ENCODE data around the gene RBM15. TPM values are rescaled to one million over a fixed set of nuclear protein-coding genes. Genes with fewer than 3 reads are reported as not detected.

Gene RBM15
- total and polyA plus RNA-seq, 2 experiments from 2014 or later = 8.5 to 73.4 TPM

DNA sequence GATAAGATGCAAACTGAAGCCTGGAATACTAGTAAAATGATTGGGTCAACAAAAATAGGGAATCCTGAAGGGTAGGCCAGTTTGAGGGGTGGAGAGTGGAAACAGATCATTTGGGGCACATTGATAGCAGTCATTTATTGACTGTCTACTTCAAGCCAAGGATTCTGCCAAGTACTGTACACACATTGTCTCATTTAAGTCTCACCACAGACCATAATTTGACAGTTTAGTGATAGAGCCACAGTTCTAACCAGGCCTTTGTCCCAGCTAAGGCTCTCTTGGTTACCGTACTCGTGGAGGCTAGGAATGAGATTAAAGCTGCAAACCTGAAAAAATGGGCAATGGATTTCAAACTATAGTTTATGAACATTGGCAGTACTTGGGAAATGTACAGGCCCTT, 11.2 kb downstream of the RBM15 start:
- H3K36me3 ChIP-seq = peaks cover 6% of the 10 kb centered on the region
- H3K4me3 ChIP-seq = no peak overlapping the region
- no peaks in the 10 kb centered on the region for H3K9me3 ChIP-seq (ENCODE audit: low read depth)

DNA sequence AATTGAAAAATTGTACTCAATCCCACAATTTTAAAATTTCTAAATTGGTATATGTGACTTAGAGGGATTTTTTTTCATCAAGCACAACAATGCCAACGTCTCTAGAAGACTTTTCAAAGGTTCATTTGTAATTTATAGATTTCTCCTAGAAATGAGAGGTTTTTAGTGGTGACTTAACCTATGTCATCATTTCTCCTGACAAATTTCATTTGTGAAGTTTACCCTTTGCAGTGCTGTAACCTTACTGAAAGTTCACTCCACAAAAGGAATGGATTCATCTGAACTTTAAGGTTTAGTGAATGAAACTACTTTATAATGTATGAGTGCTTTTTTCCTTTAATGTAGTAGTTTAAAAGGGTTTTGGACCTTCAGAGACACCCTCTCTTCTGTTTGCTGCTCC, 16.1 kb downstream of the RBM15 start:
- Histone ChIP-seq H3K4me3 (no peak overlapping the region), H3K36me3 (peaks cover 14% of the 10 kb centered on the region), H3K9me3 (ENCODE audit: low read depth) (no peaks in the 10 kb centered on the region), H3K4me1 (ENCODE audit: low read depth) (no peaks in the 10 kb centered on the region), H3K27ac (no peak overlapping the region), H3K27me3 (no peaks in the 10 kb centered on the region)
- TF ChIP-seq, protein P1, sequence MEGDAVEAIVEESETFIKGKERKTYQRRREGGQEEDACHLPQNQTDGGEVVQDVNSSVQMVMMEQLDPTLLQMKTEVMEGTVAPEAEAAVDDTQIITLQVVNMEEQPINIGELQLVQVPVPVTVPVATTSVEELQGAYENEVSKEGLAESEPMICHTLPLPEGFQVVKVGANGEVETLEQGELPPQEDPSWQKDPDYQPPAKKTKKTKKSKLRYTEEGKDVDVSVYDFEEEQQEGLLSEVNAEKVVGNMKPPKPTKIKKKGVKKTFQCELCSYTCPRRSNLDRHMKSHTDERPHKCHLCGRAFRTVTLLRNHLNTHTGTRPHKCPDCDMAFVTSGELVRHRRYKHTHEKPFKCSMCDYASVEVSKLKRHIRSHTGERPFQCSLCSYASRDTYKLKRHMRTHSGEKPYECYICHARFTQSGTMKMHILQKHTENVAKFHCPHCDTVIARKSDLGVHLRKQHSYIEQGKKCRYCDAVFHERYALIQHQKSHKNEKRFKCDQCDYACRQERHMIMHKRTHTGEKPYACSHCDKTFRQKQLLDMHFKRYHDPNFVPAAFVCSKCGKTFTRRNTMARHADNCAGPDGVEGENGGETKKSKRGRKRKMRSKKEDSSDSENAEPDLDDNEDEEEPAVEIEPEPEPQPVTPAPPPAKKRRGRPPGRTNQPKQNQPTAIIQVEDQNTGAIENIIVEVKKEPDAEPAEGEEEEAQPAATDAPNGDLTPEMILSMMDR (IDR thresholded peaks at IDR 0.05; ENCODE audit: low read depth, low read length) = no peak
- no peak for DNase-seq (ENCODE audit: low read depth in 1 of 2, low spot score in 1 of 2)

More for the DNA sequence above, 11.2 kb downstream of the RBM15 start:
- TF ChIP-seq, protein P1 (IDR thresholded peaks at IDR 0.05; ENCODE audit: low read depth, low read length) = no peak
- Histone ChIP-seq H3K27ac (no peak overlapping the region), H3K4me1 (ENCODE audit: low read depth) (peaks cover 12% of the 10 kb centered on the region), H3K27me3 (no peaks in the 10 kb centered on the region)
- no peak for DNase-seq (ENCODE audit: low read depth in 1 of 2, low spot score in 1 of 2)

- Histone ChIP-seq H3K36me3 (peaks cover 14% of the 10 kb centered on the region), H3K4me3 (no peak overlapping the region), H3K27ac (no peak overlapping the region), H3K4me1 (ENCODE audit: low read depth) (no peaks in the 10 kb centered on the region), H3K27me3 (no peaks in the 10 kb centered on the region), H3K9me3 (ENCODE audit: low read depth) (no peaks in the 10 kb centered on the region)
- TF ChIP-seq, protein P1 (IDR thresholded peaks at IDR 0.05; ENCODE audit: low read depth, low read length) = no peak
- no peak for DNase-seq (ENCODE audit: low read depth in 1 of 2, low spot score in 1 of 2)
These were observed 17.2 kb downstream of the RBM15 start for GRCh38 chr1:110356379-110356778.

DNA sequence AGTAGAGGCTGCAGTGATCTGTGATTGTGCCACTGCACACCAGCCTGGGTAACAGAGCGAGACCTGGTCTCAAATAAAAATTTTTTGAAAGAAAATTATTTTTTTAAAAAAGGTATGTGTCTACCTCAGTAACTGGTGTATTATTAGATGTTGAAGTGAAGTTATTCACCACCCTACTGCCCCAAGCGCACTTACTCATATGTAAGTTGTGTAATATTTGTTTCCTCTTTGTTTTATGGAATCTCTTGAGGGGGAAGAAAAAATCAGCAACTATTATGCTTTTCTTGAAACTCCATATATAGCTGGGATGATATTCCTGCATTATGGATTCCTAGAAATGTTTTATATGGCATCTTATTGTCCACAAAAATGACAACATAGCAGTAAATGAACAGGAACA, 21.3 kb downstream of the RBM15 start:
- DNase-seq (ENCODE audit: low read depth in 1 of 2, low spot score in 1 of 2) = no peak

GRCh38 chr1:110361856-110362255, 22.7 kb downstream of the RBM15 start:
- Histone ChIP-seq H3K4me3 (no peak overlapping the region), H3K27me3 (no peaks in the 10 kb centered on the region), H3K27ac (no peak overlapping the region), H3K4me1 (ENCODE audit: low read depth) (no peaks in the 10 kb centered on the region), H3K36me3 (peaks cover 7% of the 10 kb centered on the region), H3K9me3 (ENCODE audit: low read depth) (no peaks in the 10 kb centered on the region)
- no peak for DNase-seq (ENCODE audit: low read depth in 1 of 2, low spot score in 1 of 2)
- TF ChIP-seq, protein P1 (IDR thresholded peaks at IDR 0.05; ENCODE audit: low read depth, low read length) = no peak

More for the DNA sequence above, 21.3 kb downstream of the RBM15 start:
- Histone ChIP-seq H3K9me3 (ENCODE audit: low read depth) (no peaks in the 10 kb centered on the region), H3K27me3 (no peaks in the 10 kb centered on the region), H3K27ac (no peak overlapping the region), H3K36me3 (peaks cover 16% of the 10 kb centered on the region), H3K4me1 (ENCODE audit: low read depth) (no peaks in the 10 kb centered on the region), H3K4me3 (no peak overlapping the region)
- TF ChIP-seq, protein P1 (IDR thresholded peaks at IDR 0.05; ENCODE audit: low read depth, low read length) = no peak

GRCh38 chr1:110364221-110364620, 25.0 kb downstream of the RBM15 start:
- H3K27me3 ChIP-seq = no peaks in the 10 kb centered on the region
- H3K4me1 ChIP-seq (ENCODE audit: low read depth) = no peaks in the 10 kb centered on the region
- H3K27ac ChIP-seq = no peak overlapping the region
- DNase-seq (ENCODE audit: low read depth in 1 of 2, low spot score in 1 of 2) = no peak
- TF ChIP-seq, protein P1 (IDR thresholded peaks at IDR 0.05; ENCODE audit: low read depth, low read length) = no peak
- peaks cover 6% of the 10 kb centered on the region for H3K36me3 ChIP-seq
- H3K9me3 ChIP-seq (ENCODE audit: low read depth) = no peaks in the 10 kb centered on the region
- no peak overlapping the region for H3K4me3 ChIP-seq
